HepG2 (cell line): Measurements from ENCODE around the gene PDGFA. TPM values are rescaled to one million over a fixed set of nuclear protein-coding genes. Genes with fewer than 3 reads are reported as not detected.

ENCODE experiments used
- ATF7 ChIP-seq, 2 experiments: fragments of 450-650 bp in 1 of 2; sonication (generic) in 1 of 2; formaldehyde crosslinking in 1 of 2; IDR thresholded peaks; 2 replicates each; pipeline versions ENCODE4 v1.4.0 to v1.6.1; 2016 to 2020; ENCODE audit warnings: antibody characterized with exemption in 1 of 2, mild to moderate bottlenecking in 1 of 2, missing genetic modification reagents in 1 of 2
- EEA1 ChIP-seq: sonication (generic); formaldehyde crosslinking; IDR thresholded peaks from 2 replicates; pipeline ENCODE4 v1.5.1; 2020; ENCODE audit warnings: mild to moderate bottlenecking, missing genetic modification reagents, borderline replicate concordance
- HDAC2 ChIP-seq: sonication (generic); formaldehyde crosslinking; IDR thresholded peaks from 2 replicates; pipeline ENCODE4 v1.4.0; 2020; ENCODE audit warnings: missing genetic modification reagents
- HOXA3 ChIP-seq: sonication (generic); formaldehyde crosslinking; IDR thresholded peaks from 2 replicates; pipeline ENCODE4 v1.5.0; 2020; ENCODE audit warnings: missing genetic modification reagents
- KLF6 ChIP-seq: IDR thresholded peaks from 2 replicates; pipeline ENCODE4 v1.8.0; 2016; ENCODE audit warnings: missing biosample characterization, missing genetic modification reagents
- MBNL3 ChIP-seq: fragments of 250-450 bp; sonication (Bioruptor Pico); conservative IDR thresholded peaks from 2 replicates; pipeline ENCODE4 v1.8.0; 2022; ENCODE audit warnings: mild to moderate bottlenecking, inconsistent platforms
- NCOA5 ChIP-seq: sonication (generic); formaldehyde crosslinking; IDR thresholded peaks from 2 replicates; pipeline ENCODE4 v1.4.0; 2020; ENCODE audit warnings: missing genetic modification reagents
- NFRKB ChIP-seq: fragments of 450-650 bp; IDR thresholded peaks from 2 replicates; pipeline ENCODE4 v1.6.1; 2017
- NR2F6 ChIP-seq, 2 experiments: IDR thresholded peaks; 2 replicates each; pipeline ENCODE4 v1.6.1; 2016; ENCODE audit warnings: antibody characterized with exemption in 1 of 2, mild to moderate bottlenecking in 1 of 2
- PRDM15 ChIP-seq: sonication (generic); formaldehyde crosslinking; IDR thresholded peaks from 2 replicates; pipeline ENCODE4 v1.4.0; 2020; ENCODE audit warnings: missing genetic modification reagents
- SAP130 ChIP-seq: IDR thresholded peaks from 2 replicates; pipeline ENCODE4 v1.6.1; 2016; ENCODE audit warnings: low read depth
- SIN3A ChIP-seq: IDR thresholded peaks from 2 replicates; pipeline ENCODE4 v1.6.1; 2011; ENCODE audit warnings: low read depth, mild to moderate bottlenecking, control low read depth, low read length, borderline replicate concordance
- SP4 ChIP-seq: sonication (generic); formaldehyde crosslinking; IDR thresholded peaks from 2 replicates; pipeline ENCODE4 v1.8.1; 2023; ENCODE audit warnings: mild to moderate bottlenecking, missing genetic modification reagents
- TAF1 ChIP-seq: sonication (generic); formaldehyde crosslinking; IDR thresholded peaks from 2 replicates; pipeline ENCODE4 v1.4.0; 2020; ENCODE audit warnings: missing genetic modification reagents
- ZNF124 ChIP-seq: sonication (generic); formaldehyde crosslinking; IDR thresholded peaks from 2 replicates; pipeline ENCODE4 v1.4.0; 2020; ENCODE audit warnings: missing genetic modification reagents
- ZNF430 ChIP-seq: sonication (generic); formaldehyde crosslinking; IDR thresholded peaks from 2 replicates; pipeline ENCODE4 v1.9.0; 2021; ENCODE audit warnings: mild to moderate bottlenecking, missing genetic modification reagents
- ZNF761 ChIP-seq: sonication (generic); formaldehyde crosslinking; conservative IDR thresholded peaks from 2 replicates; pipeline ENCODE4 v1.4.0; 2020; ENCODE audit warnings: mild to moderate bottlenecking, missing genetic modification reagents
- polyA plus RNA-seq, 8 experiments: library from polyadenylated mRNA; depleted of rRNA in 3 of 8; stranded (reverse) in 7 of 8; unstranded in 1 of 8; fragments of >200 nt; fragmentation: Illumina TruSeq in 4 of 8; extraction: Trizol in 4 of 8; gene quantifications; 2 replicates each; pipeline versions ENCODE4 v1.2.1 to v1.2.3, GENCODE V29; 2011 to 2016; ENCODE audit warnings: low read depth in 4 of 8, missing spikeins in 1 of 8, mixed read lengths in 1 of 8; ENCODE audit not compliant: insufficient read depth in 1 of 8
- total RNA-seq, 5 experiments: library from RNA; depleted of rRNA; stranded (reverse); fragments of >200 nt; fragmentation: Illumina TruSeq; extraction: Trizol; gene quantifications; 2 replicates each; pipeline ENCODE4 v1.2.3, GENCODE V29; 2016; ENCODE audit warnings: low read depth in 1 of 5
- TF ChIP-seq, protein P1 (sequence below): IDR thresholded peaks from 2 replicates; pipeline ENCODE4 v1.6.1; 2016; ENCODE audit warnings: missing genetic modification reagents, missing compliant biosample characterization
- TF ChIP-seq, protein P2 (sequence below): sonication (generic); formaldehyde crosslinking; IDR thresholded peaks from 2 replicates; pipeline ENCODE4 v1.5.1; 2020; ENCODE audit warnings: missing genetic modification reagents, mild to moderate bottlenecking, borderline replicate concordance
- TF ChIP-seq, protein P3 (sequence below), 2 experiments: sonication (generic) in 1 of 2; formaldehyde crosslinking in 1 of 2; IDR thresholded peaks; 2 replicates each; pipeline versions ENCODE4 v1.4.0 to v1.6.1; 2018 to 2020; ENCODE audit warnings: missing genetic modification reagents in 2 of 2, borderline replicate concordance in 1 of 2, low read depth in 1 of 2, mild to moderate bottlenecking in 1 of 2, missing biosample characterization in 1 of 2
- TF ChIP-seq, protein P4 (sequence below): sonication (generic); formaldehyde crosslinking; IDR thresholded peaks from 2 replicates; pipeline ENCODE4 v1.4.0; 2020; ENCODE audit warnings: missing genetic modification reagents
- TF ChIP-seq, protein P5 (sequence below): sonication (generic); formaldehyde crosslinking; IDR thresholded peaks from 2 replicates; pipeline ENCODE4 v1.4.0; 2020; ENCODE audit warnings: mild to moderate bottlenecking, missing genetic modification reagents

PDGFA gene
- total and polyA plus RNA-seq, 2 of the 13 experiments (the other 11 are each of a cell fraction or from before 2014, with no cell fraction given): 1.5 to 3.4 TPM

- TF ChIP-seq NFRKB: no peak
- TF ChIP-seq NR2F6 (IDR thresholded peaks at IDR 0.05): no peak
- 0 out of 2 replicates have a peak, but pooled peaks have one; percentile 23 for TF ChIP-seq NR2F6 (CRISPR knock-in tag; IDR thresholded peaks at IDR 0.05)
- TF ChIP-seq ZNF761: no peak
- TF ChIP-seq ATF7 (IDR thresholded peaks at IDR 0.05): no peak
- TF ChIP-seq ATF7 (CRISPR knock-in tag; IDR thresholded peaks at IDR 0.05): no peak
- TF ChIP-seq HDAC2 (CRISPR knock-in tag): 0 out of 2 replicates have a peak, but pooled peaks have one; percentile 31
- 0 out of 2 replicates have a peak, but pooled peaks have one; percentile 22 for TF ChIP-seq SAP130 (CRISPR knock-in tag)
- no peak for TF ChIP-seq ZNF124 (CRISPR knock-in tag)
- TF ChIP-seq, protein P1, sequence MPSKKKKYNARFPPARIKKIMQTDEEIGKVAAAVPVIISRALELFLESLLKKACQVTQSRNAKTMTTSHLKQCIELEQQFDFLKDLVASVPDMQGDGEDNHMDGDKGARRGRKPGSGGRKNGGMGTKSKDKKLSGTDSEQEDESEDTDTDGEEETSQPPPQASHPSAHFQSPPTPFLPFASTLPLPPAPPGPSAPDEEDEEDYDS: no peak
- TF ChIP-seq, protein P2, sequence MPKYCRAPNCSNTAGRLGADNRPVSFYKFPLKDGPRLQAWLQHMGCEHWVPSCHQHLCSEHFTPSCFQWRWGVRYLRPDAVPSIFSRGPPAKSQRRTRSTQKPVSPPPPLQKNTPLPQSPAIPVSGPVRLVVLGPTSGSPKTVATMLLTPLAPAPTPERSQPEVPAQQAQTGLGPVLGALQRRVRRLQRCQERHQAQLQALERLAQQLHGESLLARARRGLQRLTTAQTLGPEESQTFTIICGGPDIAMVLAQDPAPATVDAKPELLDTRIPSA: no peak
- 0 out of 2 replicates have a peak, but pooled peaks have one; percentile 37 for TF ChIP-seq ZNF430 (CRISPR knock-in tag)
- TF ChIP-seq NCOA5 (CRISPR knock-in tag): no peak
- no peak for TF ChIP-seq EEA1
- TF ChIP-seq PRDM15: no peak
- TF ChIP-seq, protein P3, sequence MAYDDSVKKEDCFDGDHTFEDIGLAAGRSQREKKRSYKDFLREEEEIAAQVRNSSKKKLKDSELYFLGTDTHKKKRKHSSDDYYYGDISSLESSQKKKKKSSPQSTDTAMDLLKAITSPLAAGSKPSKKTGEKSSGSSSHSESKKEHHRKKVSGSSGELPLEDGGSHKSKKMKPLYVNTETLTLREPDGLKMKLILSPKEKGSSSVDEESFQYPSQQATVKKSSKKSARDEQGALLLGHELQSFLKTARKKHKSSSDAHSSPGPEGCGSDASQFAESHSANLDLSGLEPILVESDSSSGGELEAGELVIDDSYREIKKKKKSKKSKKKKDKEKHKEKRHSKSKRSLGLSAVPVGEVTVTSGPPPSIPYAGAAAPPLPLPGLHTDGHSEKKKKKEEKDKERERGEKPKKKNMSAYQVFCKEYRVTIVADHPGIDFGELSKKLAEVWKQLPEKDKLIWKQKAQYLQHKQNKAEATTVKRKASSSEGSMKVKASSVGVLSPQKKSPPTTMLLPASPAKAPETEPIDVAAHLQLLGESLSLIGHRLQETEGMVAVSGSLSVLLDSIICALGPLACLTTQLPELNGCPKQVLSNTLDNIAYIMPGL (CRISPR knock-in tag; IDR thresholded peaks at IDR 0.05; ENCODE audit: borderline replicate concordance in 1 of 2, low read depth in 1 of 2): peak in 1 of 2 experiments; percentile 14; a peak in 1 of 4 replicates
- no peak for TF ChIP-seq MBNL3 (CRISPR knock-in tag)
- TF ChIP-seq TAF1 (CRISPR knock-in tag): 0 out of 2 replicates have a peak, but pooled peaks have one; percentile 25
- TF ChIP-seq, protein P4, sequence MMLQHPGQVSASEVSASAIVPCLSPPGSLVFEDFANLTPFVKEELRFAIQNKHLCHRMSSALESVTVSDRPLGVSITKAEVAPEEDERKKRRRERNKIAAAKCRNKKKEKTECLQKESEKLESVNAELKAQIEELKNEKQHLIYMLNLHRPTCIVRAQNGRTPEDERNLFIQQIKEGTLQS (CRISPR knock-in tag): no peak
- TF ChIP-seq SP4: no peak
- TF ChIP-seq, protein P5, sequence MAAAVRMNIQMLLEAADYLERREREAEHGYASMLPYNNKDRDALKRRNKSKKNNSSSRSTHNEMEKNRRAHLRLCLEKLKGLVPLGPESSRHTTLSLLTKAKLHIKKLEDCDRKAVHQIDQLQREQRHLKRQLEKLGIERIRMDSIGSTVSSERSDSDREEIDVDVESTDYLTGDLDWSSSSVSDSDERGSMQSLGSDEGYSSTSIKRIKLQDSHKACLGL (CRISPR knock-in tag): no peak
- no peak for TF ChIP-seq KLF6
- no peak for TF ChIP-seq SIN3A
- TF ChIP-seq HOXA3 (CRISPR knock-in tag): peak; percentile 29; the same call in 1 of the 2 replicates
Measured at GRCh38 chr7:460374-461116, 59.1 kb downstream of the PDGFA start (continued).
